Vagina (tissue), 2 donors: ENCODE data around the gene NR3C2.

ENCODE experiments used
- POLR2A ChIP-seq, 2 donors: fragments of 450-650 bp; IDR thresholded peaks; one replicate each; pipeline ENCODE4 v1.6.1; 2017; ENCODE audit warnings: antibody characterized with exemption in 2 of 2, mild to moderate bottlenecking in 2 of 2, moderate library complexity in 2 of 2
- TF ChIP-seq, protein P1 (sequence below), 3 experiments: fragments of 450-650 bp in 2 of 3; fragments of 200-600 bp in 1 of 3; sonication (generic) in 1 of 3; IDR thresholded peaks; one replicate each; pipeline ENCODE4 v1.5.1; 2017 to 2019; ENCODE audit warnings: antibody characterized with exemption in 3 of 3, mild to moderate bottlenecking in 2 of 3, moderate library complexity in 2 of 3

DNA sequence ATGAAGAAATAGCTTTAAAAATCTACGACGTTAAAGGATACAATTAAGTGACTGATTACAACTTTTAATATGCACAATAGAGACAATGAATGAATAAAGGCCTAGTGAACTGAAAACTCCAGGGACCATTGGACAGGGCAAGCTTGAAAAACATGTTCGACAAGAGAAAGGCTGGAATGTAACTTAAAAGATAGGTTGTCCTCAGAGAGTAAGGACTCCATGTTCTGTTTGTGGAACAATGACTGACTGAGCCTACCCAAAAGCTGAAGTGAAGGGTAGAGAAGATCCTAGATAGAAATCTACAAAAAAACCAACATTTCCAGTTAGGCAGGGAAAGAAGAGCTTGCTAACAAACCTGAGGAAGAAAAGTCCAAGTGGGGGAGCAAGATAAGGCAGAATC lies 173.4 kb downstream of the NR3C2 start:
- TF ChIP-seq, protein P1, sequence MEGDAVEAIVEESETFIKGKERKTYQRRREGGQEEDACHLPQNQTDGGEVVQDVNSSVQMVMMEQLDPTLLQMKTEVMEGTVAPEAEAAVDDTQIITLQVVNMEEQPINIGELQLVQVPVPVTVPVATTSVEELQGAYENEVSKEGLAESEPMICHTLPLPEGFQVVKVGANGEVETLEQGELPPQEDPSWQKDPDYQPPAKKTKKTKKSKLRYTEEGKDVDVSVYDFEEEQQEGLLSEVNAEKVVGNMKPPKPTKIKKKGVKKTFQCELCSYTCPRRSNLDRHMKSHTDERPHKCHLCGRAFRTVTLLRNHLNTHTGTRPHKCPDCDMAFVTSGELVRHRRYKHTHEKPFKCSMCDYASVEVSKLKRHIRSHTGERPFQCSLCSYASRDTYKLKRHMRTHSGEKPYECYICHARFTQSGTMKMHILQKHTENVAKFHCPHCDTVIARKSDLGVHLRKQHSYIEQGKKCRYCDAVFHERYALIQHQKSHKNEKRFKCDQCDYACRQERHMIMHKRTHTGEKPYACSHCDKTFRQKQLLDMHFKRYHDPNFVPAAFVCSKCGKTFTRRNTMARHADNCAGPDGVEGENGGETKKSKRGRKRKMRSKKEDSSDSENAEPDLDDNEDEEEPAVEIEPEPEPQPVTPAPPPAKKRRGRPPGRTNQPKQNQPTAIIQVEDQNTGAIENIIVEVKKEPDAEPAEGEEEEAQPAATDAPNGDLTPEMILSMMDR (IDR thresholded peaks at IDR 0.05), result no peak
- no peak for TF ChIP-seq POLR2A (IDR thresholded peaks at IDR 0.05)
